ENCODE results near the gene CCDC196. TPM values are rescaled to one million over a fixed set of nuclear protein-coding genes. Genes with fewer than 3 reads are reported as not detected.

CCDC196 gene
- polyA plus RNA-seq, 1 of the 3 experiments (the other 2 are of a cell fraction) = not detected

DNA sequence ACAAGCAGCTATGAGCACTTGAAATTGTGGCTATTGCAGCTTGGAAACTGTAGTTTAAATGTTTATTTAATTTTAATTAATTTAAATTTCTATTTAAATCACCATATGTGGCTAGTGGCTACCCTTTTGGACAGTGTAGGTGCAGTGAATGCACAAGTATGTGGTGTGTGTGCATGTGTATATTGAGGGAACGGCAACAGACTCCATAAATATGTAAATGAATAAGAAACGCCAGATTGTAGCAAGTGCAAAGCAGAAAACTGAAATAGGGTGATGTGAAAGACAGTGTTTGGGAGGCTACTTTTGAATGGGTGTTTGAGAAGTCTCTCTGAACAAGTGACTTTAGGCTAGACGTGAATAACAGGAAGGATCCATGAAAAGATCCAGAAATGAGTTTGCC lies 32.7 kb upstream of the CCDC196 start (continued):
- TF ChIP-seq, protein P1, sequence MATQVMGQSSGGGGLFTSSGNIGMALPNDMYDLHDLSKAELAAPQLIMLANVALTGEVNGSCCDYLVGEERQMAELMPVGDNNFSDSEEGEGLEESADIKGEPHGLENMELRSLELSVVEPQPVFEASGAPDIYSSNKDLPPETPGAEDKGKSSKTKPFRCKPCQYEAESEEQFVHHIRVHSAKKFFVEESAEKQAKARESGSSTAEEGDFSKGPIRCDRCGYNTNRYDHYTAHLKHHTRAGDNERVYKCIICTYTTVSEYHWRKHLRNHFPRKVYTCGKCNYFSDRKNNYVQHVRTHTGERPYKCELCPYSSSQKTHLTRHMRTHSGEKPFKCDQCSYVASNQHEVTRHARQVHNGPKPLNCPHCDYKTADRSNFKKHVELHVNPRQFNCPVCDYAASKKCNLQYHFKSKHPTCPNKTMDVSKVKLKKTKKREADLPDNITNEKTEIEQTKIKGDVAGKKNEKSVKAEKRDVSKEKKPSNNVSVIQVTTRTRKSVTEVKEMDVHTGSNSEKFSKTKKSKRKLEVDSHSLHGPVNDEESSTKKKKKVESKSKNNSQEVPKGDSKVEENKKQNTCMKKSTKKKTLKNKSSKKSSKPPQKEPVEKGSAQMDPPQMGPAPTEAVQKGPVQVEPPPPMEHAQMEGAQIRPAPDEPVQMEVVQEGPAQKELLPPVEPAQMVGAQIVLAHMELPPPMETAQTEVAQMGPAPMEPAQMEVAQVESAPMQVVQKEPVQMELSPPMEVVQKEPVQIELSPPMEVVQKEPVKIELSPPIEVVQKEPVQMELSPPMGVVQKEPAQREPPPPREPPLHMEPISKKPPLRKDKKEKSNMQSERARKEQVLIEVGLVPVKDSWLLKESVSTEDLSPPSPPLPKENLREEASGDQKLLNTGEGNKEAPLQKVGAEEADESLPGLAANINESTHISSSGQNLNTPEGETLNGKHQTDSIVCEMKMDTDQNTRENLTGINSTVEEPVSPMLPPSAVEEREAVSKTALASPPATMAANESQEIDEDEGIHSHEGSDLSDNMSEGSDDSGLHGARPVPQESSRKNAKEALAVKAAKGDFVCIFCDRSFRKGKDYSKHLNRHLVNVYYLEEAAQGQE (IDR thresholded peaks at IDR 0.05; ENCODE audit: low read depth, low read length) = no peak
- TF ChIP-seq FOSL2 (IDR thresholded peaks at IDR 0.05; ENCODE audit: borderline replicate concordance, low read depth) (no peak), YY1 (IDR thresholded peaks at IDR 0.05; ENCODE audit: low read depth) (no peak), FOXM1 (IDR thresholded peaks at IDR 0.05; ENCODE audit: low read depth) (no peak), EP300 (IDR thresholded peaks at IDR 0.05; ENCODE audit: borderline replicate concordance in 1 of 2, low read depth in 1 of 2, low read length in 1 of 2) (no peak), RAD21 (IDR thresholded peaks at IDR 0.05; ENCODE audit: low read length) (no peak), FOXJ3 (CRISPR knock-in tag; IDR thresholded peaks at IDR 0.05) (no peak), POLR2AphosphoS5 (IDR thresholded peaks at IDR 0.05; ENCODE audit: low read depth, low read length) (no peak)
- TF ChIP-seq, protein P2, sequence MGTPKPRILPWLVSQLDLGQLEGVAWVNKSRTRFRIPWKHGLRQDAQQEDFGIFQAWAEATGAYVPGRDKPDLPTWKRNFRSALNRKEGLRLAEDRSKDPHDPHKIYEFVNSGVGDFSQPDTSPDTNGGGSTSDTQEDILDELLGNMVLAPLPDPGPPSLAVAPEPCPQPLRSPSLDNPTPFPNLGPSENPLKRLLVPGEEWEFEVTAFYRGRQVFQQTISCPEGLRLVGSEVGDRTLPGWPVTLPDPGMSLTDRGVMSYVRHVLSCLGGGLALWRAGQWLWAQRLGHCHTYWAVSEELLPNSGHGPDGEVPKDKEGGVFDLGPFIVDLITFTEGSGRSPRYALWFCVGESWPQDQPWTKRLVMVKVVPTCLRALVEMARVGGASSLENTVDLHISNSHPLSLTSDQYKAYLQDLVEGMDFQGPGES (IDR thresholded peaks at IDR 0.05; ENCODE audit: low read depth, low read length) = no peak
- TF ChIP-seq, protein P3, sequence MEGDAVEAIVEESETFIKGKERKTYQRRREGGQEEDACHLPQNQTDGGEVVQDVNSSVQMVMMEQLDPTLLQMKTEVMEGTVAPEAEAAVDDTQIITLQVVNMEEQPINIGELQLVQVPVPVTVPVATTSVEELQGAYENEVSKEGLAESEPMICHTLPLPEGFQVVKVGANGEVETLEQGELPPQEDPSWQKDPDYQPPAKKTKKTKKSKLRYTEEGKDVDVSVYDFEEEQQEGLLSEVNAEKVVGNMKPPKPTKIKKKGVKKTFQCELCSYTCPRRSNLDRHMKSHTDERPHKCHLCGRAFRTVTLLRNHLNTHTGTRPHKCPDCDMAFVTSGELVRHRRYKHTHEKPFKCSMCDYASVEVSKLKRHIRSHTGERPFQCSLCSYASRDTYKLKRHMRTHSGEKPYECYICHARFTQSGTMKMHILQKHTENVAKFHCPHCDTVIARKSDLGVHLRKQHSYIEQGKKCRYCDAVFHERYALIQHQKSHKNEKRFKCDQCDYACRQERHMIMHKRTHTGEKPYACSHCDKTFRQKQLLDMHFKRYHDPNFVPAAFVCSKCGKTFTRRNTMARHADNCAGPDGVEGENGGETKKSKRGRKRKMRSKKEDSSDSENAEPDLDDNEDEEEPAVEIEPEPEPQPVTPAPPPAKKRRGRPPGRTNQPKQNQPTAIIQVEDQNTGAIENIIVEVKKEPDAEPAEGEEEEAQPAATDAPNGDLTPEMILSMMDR (IDR thresholded peaks at IDR 0.05) = no peak
- TF ChIP-seq, protein P4, sequence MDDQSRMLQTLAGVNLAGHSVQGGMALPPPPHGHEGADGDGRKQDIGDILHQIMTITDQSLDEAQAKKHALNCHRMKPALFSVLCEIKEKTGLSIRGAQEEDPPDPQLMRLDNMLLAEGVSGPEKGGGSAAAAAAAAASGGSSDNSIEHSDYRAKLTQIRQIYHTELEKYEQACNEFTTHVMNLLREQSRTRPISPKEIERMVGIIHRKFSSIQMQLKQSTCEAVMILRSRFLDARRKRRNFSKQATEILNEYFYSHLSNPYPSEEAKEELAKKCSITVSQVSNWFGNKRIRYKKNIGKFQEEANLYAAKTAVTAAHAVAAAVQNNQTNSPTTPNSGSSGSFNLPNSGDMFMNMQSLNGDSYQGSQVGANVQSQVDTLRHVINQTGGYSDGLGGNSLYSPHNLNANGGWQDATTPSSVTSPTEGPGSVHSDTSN (IDR thresholded peaks at IDR 0.05) = no peak

DNA sequence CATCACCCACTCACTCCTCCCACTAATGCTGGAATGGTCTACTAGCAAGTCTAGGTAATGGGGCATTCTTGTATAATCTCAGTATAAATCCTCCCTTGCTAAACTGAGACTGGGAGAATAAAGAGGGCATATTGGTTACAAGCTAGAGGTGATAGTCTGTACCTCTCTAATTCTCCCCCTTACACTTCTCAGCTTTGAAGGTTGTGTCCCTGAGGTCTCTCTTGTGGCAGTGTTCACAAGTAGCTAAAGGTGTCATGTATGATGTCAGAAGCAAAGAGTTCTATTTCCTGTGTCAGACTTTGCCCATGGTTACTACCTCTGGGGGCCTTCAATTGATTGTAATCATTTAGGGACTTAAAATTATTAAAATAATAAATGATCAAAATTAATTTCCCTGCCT lies 26.6 kb upstream of the CCDC196 start:
- Histone ChIP-seq H3K4me2 (no peak overlapping the region), H3K27ac (ENCODE audit: low read depth in 2 of 2, low read length in 1 of 2) (no peak overlapping the region), H3K9ac (no peak overlapping the region), H3K9me2 (no peaks in the 10 kb centered on the region), H3K36me3 (replicated peaks in 1 of 2; ENCODE audit: control insufficient read depth in 1 of 2, insufficient read depth in 2 of 2, low read length in 1 of 2) (no peaks in the 10 kb centered on the region), H2AFZ (ENCODE audit: low read depth) (no peak overlapping the region), H3K27me3 (ENCODE audit: insufficient read depth) (no peaks in the 10 kb centered on the region), H3F3A (replicated peaks; ENCODE audit: insufficient read depth) (no peaks in the 10 kb centered on the region), H3K79me2 (ENCODE audit: insufficient read depth) (no peaks in the 10 kb centered on the region), H3K9me3 (no peaks in the 10 kb centered on the region), H3K4me3 (ENCODE audit: low read depth in 2 of 2, low read length in 1 of 2) (no peak overlapping the region), H3K4me1 (ENCODE audit: control insufficient read depth in 1 of 2, insufficient read depth in 2 of 2, low read depth in 1 of 2, low read length in 1 of 2) (no peaks in the 10 kb centered on the region), H4K20me1 (ENCODE audit: insufficient read depth) (no peaks in the 10 kb centered on the region)
- CTCF ChIA-PET = interaction anchor here (1.0 to 1.7 kb wide), 2 partner anchors 9 to 17 kb away, joined by 4 to 8 read pairs; no protein-coding TSS in a partner anchor
- TF ChIP-seq MXI1 (IDR thresholded peaks at IDR 0.05; ENCODE audit: low read depth, low read length) (no peak), FOXJ3 (CRISPR knock-in tag; IDR thresholded peaks at IDR 0.05) (no peak), RXRA (IDR thresholded peaks at IDR 0.05; ENCODE audit: borderline replicate concordance, low read depth) (no peak), SMC3 (IDR thresholded peaks at IDR 0.05; ENCODE audit: low read depth, low read length) (no peak), TCF12 (IDR thresholded peaks at IDR 0.05) (no peak), SIN3A (IDR thresholded peaks at IDR 0.05; ENCODE audit: borderline replicate concordance, low read depth, low read length) (no peak)
- POLR2A ChIA-PET = no interaction called here
- DNase-seq = no peak
